AG09319 (cell line): ENCODE measurements around the gene C11orf58.

Source experiments
- DNase-seq: peaks from one replicate; pipeline ENCODE4 v3.0.0-alpha.2; 2010; ENCODE audit warnings: low read depth; ENCODE audit errors: extremely low read depth
- TF ChIP-seq, protein P1 (sequence below): IDR thresholded peaks from 2 replicates; pipeline ENCODE4 v1.5.1; 2011; ENCODE audit warnings: low read depth, mild to moderate bottlenecking, inconsistent platforms, low read length, moderate library complexity

Gene C11orf58

DNA sequence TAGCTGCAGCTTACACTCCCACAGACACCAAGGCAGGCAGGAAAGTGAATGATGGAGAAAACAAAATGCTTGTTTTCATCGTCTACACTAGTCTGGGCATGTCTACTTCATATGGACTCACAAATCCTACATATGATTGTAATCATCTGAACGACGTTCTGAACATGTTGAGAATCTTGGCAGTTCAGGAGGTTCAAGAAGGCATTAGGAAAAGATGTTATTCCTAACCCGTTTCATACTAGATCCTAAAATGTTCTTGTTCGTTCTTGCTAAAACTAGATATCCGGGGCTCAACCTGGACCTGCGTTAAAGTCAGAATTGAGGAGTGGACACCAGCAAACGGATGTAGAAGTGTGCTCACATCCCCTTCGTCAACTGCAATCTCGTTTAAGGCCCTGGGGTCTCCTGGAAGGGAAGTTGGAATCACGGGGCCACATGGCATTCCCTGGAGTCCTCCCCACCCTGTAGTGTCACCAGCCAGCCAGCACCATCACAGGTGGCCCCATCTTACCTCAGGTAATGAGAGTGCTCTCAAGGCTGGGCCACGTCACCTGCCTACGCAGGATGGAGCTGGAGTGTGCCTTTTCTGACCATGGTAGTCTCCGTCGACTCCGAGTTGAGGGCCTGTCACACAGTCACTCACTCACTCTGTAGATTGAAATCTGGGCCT is 37.3 kb downstream of the C11orf58 start:
- DNase-seq, result no peak
- TF ChIP-seq, protein P1, sequence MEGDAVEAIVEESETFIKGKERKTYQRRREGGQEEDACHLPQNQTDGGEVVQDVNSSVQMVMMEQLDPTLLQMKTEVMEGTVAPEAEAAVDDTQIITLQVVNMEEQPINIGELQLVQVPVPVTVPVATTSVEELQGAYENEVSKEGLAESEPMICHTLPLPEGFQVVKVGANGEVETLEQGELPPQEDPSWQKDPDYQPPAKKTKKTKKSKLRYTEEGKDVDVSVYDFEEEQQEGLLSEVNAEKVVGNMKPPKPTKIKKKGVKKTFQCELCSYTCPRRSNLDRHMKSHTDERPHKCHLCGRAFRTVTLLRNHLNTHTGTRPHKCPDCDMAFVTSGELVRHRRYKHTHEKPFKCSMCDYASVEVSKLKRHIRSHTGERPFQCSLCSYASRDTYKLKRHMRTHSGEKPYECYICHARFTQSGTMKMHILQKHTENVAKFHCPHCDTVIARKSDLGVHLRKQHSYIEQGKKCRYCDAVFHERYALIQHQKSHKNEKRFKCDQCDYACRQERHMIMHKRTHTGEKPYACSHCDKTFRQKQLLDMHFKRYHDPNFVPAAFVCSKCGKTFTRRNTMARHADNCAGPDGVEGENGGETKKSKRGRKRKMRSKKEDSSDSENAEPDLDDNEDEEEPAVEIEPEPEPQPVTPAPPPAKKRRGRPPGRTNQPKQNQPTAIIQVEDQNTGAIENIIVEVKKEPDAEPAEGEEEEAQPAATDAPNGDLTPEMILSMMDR, result no peak

DNA sequence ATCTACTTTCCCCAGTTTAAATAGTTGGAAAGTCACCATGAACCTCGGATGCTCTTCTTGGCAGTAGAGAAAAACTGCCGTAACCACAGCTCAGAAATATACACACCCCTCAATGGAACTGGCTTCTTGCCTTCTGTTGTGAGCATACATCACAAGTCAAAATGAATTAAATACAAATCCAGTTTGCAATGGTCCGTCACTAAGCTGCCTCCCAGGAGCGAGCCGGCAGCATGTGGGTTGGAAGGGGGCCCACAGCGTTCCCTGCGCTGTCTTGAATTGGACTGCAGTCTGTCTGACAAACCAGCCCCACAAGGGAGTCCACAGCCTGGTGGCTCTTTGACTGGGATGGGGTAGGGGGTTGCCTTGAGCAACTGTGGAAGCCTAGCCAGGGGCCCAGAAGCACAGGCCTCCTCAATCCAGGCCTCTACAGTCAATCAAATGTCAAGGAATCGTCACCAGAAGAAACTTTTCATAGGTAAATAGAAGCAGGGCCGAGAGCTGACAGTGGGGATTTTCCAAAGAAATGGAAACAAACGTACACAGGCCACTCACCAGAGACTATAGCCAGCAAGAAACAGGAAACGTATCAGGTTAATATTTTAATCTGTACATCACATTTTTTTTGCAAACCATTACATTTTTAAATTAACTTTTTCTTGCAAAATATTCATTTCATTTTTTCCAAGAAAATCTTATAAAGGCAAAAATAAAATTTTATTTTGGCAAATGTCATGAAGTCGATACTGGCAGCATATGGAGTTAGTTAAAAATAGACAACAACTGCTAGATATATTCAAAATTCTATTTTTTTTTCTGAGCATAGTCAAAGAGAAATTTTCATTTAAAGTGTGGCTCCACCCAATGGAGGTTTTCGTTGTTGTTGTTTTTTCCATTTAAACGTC is 38.5 kb downstream of the C11orf58 start:
- peak; percentile 84 for DNase-seq
- TF ChIP-seq, protein P1, result no peak

DNA sequence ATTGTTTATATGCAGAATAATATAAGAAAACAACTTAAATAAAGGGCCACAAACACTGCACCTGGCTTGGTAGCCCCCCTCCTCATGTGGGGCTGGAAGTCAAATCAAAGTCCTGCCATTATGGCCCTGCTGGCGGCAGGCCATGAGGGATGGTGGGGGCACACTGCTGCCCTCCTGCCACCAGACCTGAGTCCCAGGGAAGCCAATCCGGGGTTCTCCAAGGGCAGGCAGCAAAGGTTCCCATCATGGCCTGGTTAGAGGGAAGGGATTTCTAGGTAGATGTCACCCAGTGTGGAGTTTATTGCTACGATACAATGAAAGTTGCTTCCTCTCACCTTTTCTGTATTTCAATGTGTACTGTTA is 39.1 kb downstream of the C11orf58 start:
- DNase-seq, result no peak
- TF ChIP-seq, protein P1, result no peak

DNA sequence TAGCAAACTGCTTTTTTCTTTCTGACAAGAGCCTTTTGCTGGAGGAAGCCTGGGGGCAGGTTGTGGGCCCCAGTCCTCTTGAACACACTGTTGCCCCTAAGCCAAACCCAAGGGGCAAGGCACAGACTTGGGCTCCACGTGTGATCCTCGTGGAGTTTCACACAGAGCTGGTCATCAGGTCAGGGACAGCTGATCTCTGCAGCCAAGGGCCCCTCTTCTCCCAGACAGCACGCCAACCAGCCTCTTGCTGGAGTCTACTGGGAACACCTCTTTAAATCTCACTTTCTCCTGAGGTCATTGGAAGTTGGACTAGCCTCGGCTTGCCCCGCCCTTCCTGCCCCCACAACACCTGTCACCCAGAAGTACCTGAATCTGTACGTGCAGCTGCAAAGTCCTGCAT is 39.8 kb downstream of the C11orf58 start:
- DNase-seq, result no peak

DNA sequence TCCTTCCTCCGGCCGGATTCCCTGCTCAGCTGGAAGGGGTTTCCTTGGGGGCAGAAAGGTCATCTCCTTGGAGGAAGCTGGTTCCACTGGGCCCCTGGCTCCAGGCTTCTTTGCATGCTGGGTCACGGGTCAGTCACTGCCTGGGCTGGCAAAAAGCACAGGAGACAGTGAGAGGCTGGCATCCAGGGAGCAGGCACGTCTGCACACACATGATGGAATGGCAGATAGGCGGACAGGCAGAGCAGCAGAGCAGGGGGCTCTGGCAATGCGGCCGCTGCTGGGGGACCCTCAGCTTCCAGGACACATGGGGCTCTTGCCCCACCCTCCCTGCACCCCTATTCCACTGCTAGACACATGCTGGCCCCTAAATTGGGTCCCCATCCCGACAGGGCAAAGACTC is 40.4 kb downstream of the C11orf58 start:
- DNase-seq, result no peak
- TF ChIP-seq, protein P1, result no peak

More for the DNA sequence above, 39.8 kb downstream of the C11orf58 start:
- TF ChIP-seq, protein P1, result no peak

DNA sequence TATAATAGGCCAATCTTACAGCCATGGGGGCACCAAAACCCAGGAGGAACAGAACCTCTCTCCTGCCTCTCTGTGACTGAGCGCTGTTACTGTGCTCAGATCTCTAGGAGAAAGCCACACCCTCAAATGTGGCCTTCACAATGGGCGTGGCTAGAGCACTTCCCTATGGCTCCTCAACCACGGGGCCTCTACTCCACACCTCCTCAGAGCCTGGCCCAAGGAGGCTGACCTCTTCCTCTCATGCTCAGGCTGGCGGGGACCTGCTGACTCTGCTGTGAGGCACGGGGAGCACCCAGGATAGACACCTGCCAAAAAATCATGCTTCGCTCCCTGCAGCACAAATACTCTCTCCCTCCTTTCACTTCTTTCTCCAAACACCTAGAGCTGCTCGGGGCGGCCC is 41.0 kb downstream of the C11orf58 start:
- TF ChIP-seq, protein P1, result no peak
- no peak for DNase-seq

DNA sequence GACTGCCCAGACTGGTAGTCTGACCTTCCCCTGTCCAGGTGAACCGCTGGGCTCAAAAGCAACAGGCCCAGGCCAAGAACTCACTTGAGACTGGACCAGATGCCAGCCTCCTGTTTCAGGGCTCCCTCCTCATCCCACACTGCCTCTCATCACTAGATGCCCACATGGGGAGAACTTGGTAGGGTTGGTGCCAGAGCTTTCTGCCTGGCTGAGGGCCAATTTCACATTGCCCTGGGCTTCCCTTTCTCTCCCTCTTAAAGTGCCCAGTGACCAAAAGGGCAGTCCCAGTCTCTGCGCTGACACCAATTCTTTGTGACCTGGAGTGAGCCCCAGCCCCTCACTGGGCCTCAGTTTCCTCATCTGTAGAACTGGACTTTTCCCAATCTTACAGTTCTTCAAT is 41.7 kb downstream of the C11orf58 start:
- TF ChIP-seq, protein P1, result no peak
- no peak for DNase-seq
